ENCODE results near the gene CTDSPL.

CTDSPL gene

DNA sequence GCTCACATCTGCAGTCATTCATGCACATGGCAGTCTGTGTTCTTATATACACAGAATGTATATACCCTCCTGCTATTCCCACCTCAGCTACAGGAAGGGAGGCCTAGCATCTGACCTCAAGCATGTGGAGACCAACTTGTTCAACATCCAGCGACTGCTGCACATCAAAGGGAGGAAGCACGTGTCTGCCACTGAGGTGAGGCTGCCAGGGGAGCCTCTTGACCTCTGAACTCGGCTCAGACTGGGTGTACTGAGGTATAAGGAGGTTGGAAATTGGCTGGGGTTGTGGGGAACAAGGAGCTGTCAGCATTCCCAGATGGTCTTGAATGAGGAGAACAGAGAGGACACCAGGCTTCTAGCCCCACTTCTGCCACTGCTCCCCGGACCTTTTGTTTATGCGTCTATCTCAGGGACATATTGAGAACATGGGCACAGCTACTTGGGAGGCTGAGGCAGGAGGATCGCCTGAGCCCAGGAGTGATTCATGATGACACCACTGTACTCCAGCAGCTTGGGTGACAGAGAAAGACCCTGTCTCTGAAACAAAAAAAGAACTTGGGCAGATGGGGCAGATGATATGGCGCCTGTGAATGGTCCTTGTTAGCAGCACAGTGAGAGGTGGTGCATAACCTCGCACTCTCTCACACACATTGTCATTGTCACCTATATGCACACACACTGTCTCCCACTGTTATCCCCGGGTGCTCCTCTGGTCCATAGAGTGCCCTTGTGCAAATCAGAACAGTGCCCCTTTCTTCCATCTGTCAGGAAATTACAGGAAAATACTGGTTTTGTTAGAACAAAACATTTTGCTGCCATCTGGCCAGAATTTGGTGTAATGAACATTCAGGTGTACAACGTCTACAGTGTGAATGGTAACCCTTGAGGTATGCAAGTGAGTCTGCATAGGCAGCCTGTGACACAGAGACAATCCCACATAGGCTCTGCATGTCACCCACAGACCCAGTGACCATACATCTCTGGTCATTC, 134.3 kb downstream of the CTDSPL start:
- no peaks in the 10 kb centered on the region for H3K27me3 ChIP-seq (ENCODE audit: control insufficient read depth in 1 of 2, insufficient read depth in 2 of 2, low read length in 2 of 2)
- no peaks in the 10 kb centered on the region for H3K9me3 ChIP-seq (ENCODE audit: control insufficient read depth in 2 of 2, low read length in 2 of 2)
- peaks cover 0 to 6% of the 10 kb centered on the region in 2 donors for H3K36me3 ChIP-seq (ENCODE audit: control insufficient read depth in 2 of 2, insufficient read depth in 2 of 2, low read length in 2 of 2)
- no peak overlapping the region for H3K27ac ChIP-seq (ENCODE audit: low read length)
- peaks cover 23% of the 10 kb centered on the region for H3K4me1 ChIP-seq (ENCODE audit: control insufficient read depth, insufficient read depth, low read length)
- no peak overlapping the region for H3K9ac ChIP-seq (ENCODE audit: low read length in 2 of 2)
- H3K4me3 ChIP-seq (ENCODE audit: low read length in 2 of 2) = no peak overlapping the region

DNA sequence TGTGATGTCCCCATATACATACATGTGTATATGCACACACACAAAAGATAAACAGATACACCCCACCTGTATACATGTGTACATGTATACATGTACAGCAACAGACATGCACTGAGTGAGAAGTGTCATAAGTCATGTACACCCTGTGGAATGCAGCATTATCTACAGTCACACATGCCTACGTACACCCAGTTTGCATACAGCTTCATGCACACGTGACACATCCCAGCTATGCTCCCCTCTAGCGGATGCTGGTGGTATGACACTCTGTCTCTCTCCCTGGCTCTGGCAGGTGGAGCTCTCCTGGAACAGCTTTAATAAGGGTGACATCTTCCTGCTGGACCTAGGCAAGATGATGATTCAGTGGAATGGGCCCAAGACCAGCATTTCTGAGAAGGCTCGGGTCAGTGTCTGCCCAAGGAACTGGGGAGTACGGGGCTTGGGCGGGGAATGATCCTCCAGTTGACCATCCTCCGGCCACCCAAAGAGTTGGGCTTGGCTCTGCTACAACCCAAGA, 135.2 kb downstream of the CTDSPL start:
- Histone ChIP-seq H3K27me3 (ENCODE audit: control insufficient read depth in 1 of 2, insufficient read depth in 2 of 2, low read length in 2 of 2) (no peaks in the 10 kb centered on the region), H3K9ac (ENCODE audit: low read length in 2 of 2) (no peak overlapping the region), H3K4me1 (ENCODE audit: control insufficient read depth, insufficient read depth, low read length) (peaks cover 23% of the 10 kb centered on the region), H3K27ac (ENCODE audit: low read length) (no peak overlapping the region), H3K9me3 (ENCODE audit: control insufficient read depth in 2 of 2, low read length in 2 of 2) (no peaks in the 10 kb centered on the region), H3K36me3 (ENCODE audit: control insufficient read depth in 2 of 2, insufficient read depth in 2 of 2, low read length in 2 of 2) (peaks cover 0 to 6% of the 10 kb centered on the region in 2 donors), H3K4me3 (ENCODE audit: low read length in 2 of 2) (no peak overlapping the region)

DNA sequence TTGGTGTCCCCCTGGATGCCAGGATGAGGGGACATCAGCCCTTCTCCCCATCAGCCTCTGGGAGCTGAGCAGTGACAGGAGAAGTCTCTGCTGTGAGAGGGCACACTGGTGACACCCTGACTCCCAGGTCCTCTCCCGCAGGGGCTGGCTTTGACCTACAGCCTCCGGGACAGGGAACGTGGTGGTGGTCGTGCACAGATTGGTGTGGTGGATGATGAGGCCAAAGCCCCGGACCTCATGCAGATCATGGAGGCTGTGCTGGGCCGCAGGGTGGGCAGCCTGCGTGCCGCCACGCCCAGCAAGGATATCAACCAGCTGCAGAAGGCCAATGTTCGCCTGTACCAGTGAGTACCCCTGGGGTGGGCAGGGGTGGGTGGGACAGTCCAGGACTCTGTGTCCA, 135.7 kb downstream of the CTDSPL start:
- Histone ChIP-seq H3K9me3 (ENCODE audit: control insufficient read depth in 2 of 2, low read length in 2 of 2) (no peaks in the 10 kb centered on the region), H3K4me1 (ENCODE audit: control insufficient read depth, insufficient read depth, low read length) (peaks cover 23% of the 10 kb centered on the region), H3K4me3 (ENCODE audit: low read length in 2 of 2) (no peak overlapping the region), H3K27ac (ENCODE audit: low read length) (no peak overlapping the region), H3K27me3 (ENCODE audit: control insufficient read depth in 1 of 2, insufficient read depth in 2 of 2, low read length in 2 of 2) (no peaks in the 10 kb centered on the region), H3K36me3 (ENCODE audit: control insufficient read depth in 2 of 2, insufficient read depth in 2 of 2, low read length in 2 of 2) (peaks cover 0 to 6% of the 10 kb centered on the region in 2 donors), H3K9ac (ENCODE audit: low read length in 2 of 2) (no peak overlapping the region)

DNA sequence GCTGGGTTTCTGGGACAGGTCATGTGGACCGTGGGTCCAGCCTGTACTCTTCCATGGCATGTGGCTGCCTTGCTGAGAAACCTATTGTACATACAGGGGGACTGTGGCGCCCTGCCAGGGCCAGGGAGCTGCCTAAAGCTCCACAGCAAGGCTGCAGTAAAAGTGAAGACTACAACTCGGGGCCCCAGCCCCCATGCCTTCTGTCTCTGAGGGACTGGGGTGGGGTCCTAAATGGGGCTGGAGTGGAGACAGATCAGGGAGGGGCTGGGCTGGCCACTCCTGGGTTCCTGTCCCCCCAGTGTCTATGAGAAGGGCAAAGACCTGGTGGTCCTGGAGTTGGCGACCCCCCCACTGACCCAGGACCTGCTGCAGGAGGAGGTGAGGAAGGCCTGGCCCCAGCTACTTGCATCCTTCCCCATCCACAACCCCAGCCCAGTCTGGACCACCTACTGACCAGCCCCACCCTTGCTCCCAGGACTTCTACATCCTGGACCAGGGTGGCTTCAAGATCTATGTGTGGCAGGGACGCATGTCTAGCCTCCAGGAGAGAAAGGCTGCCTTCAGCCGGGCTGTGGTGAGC, 136.2 kb downstream of the CTDSPL start:
- H3K36me3 ChIP-seq (ENCODE audit: control insufficient read depth in 2 of 2, insufficient read depth in 2 of 2, low read length in 2 of 2) = peaks cover 0 to 6% of the 10 kb centered on the region in 2 donors
- H3K9me3 ChIP-seq (ENCODE audit: control insufficient read depth in 2 of 2, low read length in 2 of 2) = no peaks in the 10 kb centered on the region
- H3K27me3 ChIP-seq (ENCODE audit: control insufficient read depth in 1 of 2, insufficient read depth in 2 of 2, low read length in 2 of 2) = no peaks in the 10 kb centered on the region
- peak overlapping the region; percentile 76 for H3K27ac ChIP-seq (ENCODE audit: low read length)
- peak overlapping the region; percentile 81 to 85 for H3K9ac ChIP-seq (ENCODE audit: low read length in 2 of 2)
- peak overlapping the region in 1 of 2 donors; percentile 80 for H3K4me3 ChIP-seq (ENCODE audit: low read length in 2 of 2)
- H3K4me1 ChIP-seq (ENCODE audit: control insufficient read depth, insufficient read depth, low read length) = peaks cover 23% of the 10 kb centered on the region

DNA sequence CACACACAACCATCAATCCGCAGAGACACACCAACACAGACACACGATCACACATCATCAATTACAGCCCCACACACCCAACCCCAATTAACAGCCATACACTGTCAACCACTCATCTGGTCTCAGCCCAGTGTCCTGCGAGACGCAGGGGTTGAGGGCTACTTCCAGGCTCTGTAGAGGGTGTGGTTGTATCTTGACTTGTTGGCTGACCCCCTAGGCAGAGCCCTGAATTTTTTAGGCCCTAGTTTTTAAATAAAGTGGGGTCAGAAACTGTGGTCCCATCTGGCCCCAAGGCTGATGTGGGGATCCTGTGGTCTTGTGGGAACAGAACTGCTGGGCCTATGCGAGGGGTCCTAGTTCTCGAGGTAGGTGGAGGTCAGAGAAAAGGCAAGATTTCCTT, 138.2 kb downstream of the CTDSPL start:
- H3K36me3 ChIP-seq (ENCODE audit: control insufficient read depth in 2 of 2, insufficient read depth in 2 of 2, low read length in 2 of 2) = peaks cover 0 to 6% of the 10 kb centered on the region in 2 donors
- H3K27me3 ChIP-seq (ENCODE audit: control insufficient read depth in 1 of 2, insufficient read depth in 2 of 2, low read length in 2 of 2) = no peaks in the 10 kb centered on the region
- H3K4me3 ChIP-seq (ENCODE audit: low read length in 2 of 2) = no peak overlapping the region
- peaks cover 21% of the 10 kb centered on the region for H3K4me1 ChIP-seq (ENCODE audit: control insufficient read depth, insufficient read depth, low read length)
- H3K9me3 ChIP-seq (ENCODE audit: control insufficient read depth in 2 of 2, low read length in 2 of 2) = no peaks in the 10 kb centered on the region
- H3K27ac ChIP-seq (ENCODE audit: low read length) = no peak overlapping the region
- H3K9ac ChIP-seq (ENCODE audit: low read length in 2 of 2) = no peak overlapping the region

DNA sequence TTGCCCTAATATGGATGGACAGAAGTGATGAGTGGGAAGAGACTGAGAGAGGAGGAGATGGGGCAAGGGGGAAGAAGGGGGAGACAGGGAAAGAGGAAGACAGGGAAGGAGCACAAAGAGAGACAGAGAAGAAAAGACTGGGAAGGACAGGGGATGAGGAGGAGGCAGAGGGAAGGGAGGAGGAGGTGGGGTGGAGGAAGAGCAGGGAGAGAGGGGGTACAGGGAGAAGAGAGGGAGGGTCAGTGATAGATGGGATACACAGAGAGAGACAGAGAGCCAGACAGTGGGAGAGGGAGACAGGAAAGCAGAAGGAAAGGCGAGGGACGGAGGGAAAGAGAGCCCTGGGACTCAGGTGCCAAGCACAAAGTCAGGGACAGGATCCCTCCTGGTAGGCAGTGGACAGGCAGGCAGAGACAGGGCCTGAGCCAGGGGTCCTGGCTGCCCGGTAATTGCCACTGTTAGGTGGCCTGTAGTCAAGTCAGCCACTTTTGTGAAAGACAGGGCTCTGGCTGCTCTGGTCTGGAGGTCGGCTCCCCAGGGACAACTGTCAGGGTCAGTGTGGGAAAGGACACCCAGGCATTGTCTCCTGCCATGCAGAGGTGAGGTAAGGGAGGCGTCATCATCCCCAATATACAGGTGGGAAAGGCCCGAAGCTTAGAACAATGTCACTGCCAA, 138.7 kb downstream of the CTDSPL start:
- H3K27me3 ChIP-seq (ENCODE audit: control insufficient read depth in 1 of 2, insufficient read depth in 2 of 2, low read length in 2 of 2) = no peaks in the 10 kb centered on the region
- H3K4me1 ChIP-seq (ENCODE audit: control insufficient read depth, insufficient read depth, low read length) = peaks cover 21% of the 10 kb centered on the region
- no peak overlapping the region for H3K4me3 ChIP-seq (ENCODE audit: low read length in 2 of 2)
- peaks cover 0 to 6% of the 10 kb centered on the region in 2 donors for H3K36me3 ChIP-seq (ENCODE audit: control insufficient read depth in 2 of 2, insufficient read depth in 2 of 2, low read length in 2 of 2)
- H3K9ac ChIP-seq (ENCODE audit: low read length in 2 of 2) = no peak overlapping the region
- H3K9me3 ChIP-seq (ENCODE audit: control insufficient read depth in 2 of 2, low read length in 2 of 2) = no peaks in the 10 kb centered on the region
- H3K27ac ChIP-seq (ENCODE audit: low read length) = no peak overlapping the region

DNA sequence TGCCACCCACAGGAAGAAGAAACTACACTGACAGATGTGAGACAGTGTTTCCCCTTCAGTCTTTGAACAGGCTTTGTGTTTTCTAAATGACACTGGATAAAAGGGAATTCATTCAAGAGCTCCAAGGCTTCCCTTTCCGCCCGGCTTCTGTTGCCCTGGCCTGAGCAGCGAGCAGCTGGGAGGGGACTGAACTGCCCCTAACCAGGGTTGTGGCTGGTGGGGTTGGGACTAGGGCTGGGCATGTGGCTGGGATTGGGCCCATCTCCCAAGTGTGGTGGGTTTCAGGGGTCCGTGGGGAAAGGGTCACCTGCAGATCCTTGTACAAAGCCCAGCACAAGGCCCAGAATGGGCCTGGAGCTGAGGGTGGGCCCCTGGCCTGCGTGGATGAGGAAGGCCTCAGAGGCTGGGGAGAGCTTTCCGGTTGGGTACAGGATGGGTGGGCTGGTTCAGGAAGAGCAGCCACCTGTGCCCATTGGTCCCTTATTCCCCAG, 139.3 kb downstream of the CTDSPL start:
- Histone ChIP-seq H3K36me3 (ENCODE audit: control insufficient read depth in 2 of 2, insufficient read depth in 2 of 2, low read length in 2 of 2) (peaks cover 0 to 6% of the 10 kb centered on the region in 2 donors), H3K27ac (ENCODE audit: low read length) (no peak overlapping the region), H3K9me3 (ENCODE audit: control insufficient read depth in 2 of 2, low read length in 2 of 2) (no peaks in the 10 kb centered on the region), H3K27me3 (ENCODE audit: control insufficient read depth in 1 of 2, insufficient read depth in 2 of 2, low read length in 2 of 2) (no peaks in the 10 kb centered on the region), H3K4me1 (ENCODE audit: control insufficient read depth, insufficient read depth, low read length) (peaks cover 21% of the 10 kb centered on the region), H3K4me3 (ENCODE audit: low read length in 2 of 2) (no peak overlapping the region), H3K9ac (ENCODE audit: low read length in 2 of 2) (no peak overlapping the region)

DNA sequence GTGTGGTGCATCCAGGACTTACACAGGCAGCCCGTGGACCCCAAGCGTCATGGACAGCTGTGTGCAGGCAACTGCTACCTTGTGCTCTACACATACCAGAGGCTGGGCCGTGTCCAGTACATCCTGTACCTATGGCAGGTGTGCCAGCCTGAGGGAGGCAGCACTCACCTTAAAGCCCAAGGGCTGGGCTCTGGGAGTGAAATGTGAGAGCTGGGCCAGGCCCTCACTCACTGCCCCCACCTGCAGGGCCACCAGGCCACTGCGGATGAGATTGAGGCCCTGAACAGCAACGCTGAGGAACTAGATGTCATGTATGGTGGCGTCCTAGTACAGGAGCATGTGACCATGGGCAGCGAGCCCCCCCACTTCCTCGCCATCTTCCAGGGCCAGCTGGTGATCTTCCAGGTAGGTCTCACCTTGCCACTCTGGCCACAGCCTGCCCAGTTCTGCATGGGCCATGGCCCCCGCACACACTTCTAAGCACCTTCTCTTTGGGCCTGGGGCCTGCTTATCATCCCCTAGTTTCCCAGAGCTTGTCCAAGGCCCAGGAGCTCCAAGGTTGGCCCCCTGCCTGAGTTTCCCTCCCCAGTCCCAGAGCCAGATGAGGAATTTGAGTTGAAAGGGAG, 139.9 kb downstream of the CTDSPL start:
- no peaks in the 10 kb centered on the region for H3K9me3 ChIP-seq (ENCODE audit: control insufficient read depth in 2 of 2, low read length in 2 of 2)
- peaks cover 21% of the 10 kb centered on the region for H3K4me1 ChIP-seq (ENCODE audit: control insufficient read depth, insufficient read depth, low read length)
- H3K9ac ChIP-seq (ENCODE audit: low read length in 2 of 2) = no peak overlapping the region
- peaks cover 0 to 8% of the 10 kb centered on the region in 2 donors for H3K36me3 ChIP-seq (ENCODE audit: control insufficient read depth in 2 of 2, insufficient read depth in 2 of 2, low read length in 2 of 2)
- no peak overlapping the region for H3K4me3 ChIP-seq (ENCODE audit: low read length in 2 of 2)
- H3K27me3 ChIP-seq (ENCODE audit: control insufficient read depth in 1 of 2, insufficient read depth in 2 of 2, low read length in 2 of 2) = no peaks in the 10 kb centered on the region
- no peak overlapping the region for H3K27ac ChIP-seq (ENCODE audit: low read length)

DNA sequence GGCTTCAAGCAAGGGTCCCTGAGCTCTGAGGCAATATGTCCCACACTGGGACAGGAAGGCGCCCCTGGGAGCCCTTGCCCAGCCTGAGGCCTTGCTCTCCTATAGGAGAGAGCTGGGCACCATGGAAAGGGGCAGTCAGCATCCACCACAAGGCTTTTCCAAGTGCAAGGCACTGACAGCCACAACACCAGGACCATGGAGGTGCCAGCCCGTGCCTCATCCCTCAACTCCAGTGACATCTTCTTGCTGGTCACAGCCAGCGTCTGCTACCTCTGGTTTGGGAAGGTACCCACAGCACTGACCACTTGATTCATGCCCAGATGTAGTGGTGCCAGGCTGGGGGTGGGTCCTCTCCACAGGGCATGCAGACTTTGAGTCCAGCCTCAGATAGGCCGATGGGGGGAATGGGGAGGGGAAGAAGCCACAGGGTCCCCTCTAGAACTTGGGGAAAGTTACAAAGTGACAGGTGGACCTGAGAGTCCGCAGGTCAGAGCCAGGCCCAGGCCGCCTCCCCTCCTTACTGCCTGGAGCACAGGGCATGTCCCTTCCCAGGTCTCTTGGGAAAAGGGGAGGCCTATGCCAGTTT, 140.7 kb downstream of the CTDSPL start:
- no peak overlapping the region for H3K27ac ChIP-seq (ENCODE audit: low read length)
- no peaks in the 10 kb centered on the region for H3K9me3 ChIP-seq (ENCODE audit: control insufficient read depth in 2 of 2, low read length in 2 of 2)
- H3K27me3 ChIP-seq (ENCODE audit: control insufficient read depth in 1 of 2, insufficient read depth in 2 of 2, low read length in 2 of 2) = no peaks in the 10 kb centered on the region
- no peak overlapping the region for H3K4me3 ChIP-seq (ENCODE audit: low read length in 2 of 2)
- peak overlapping the region in 1 of 2 donors; percentile 21 for H3K9ac ChIP-seq (ENCODE audit: low read length in 2 of 2)
- peaks cover 21% of the 10 kb centered on the region for H3K4me1 ChIP-seq (ENCODE audit: control insufficient read depth, insufficient read depth, low read length)
- H3K36me3 ChIP-seq (ENCODE audit: control insufficient read depth in 2 of 2, insufficient read depth in 2 of 2, low read length in 2 of 2) = peaks cover 0 to 10% of the 10 kb centered on the region in 2 donors

DNA sequence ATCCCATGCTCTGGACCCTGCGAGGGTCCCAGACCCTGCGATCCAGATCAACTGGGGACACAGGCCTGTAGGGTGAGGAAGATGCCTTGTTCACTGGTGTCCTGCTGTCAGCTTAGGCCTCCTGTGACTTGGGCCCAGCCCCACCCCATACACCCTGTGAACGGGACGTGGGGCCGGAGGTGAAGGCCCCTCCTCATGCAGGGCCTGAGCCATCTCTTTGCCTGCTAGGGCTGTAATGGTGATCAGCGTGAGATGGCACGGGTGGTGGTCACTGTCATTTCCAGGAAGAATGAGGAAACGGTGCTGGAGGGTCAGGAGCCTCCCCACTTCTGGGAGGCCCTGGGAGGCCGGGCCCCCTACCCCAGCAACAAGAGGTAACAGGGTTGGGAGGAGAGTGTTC, 141.3 kb downstream of the CTDSPL start:
- H3K27me3 ChIP-seq (ENCODE audit: control insufficient read depth in 1 of 2, insufficient read depth in 2 of 2, low read length in 2 of 2) = no peaks in the 10 kb centered on the region
- H3K9me3 ChIP-seq (ENCODE audit: control insufficient read depth in 2 of 2, low read length in 2 of 2) = no peaks in the 10 kb centered on the region
- peaks cover 3 to 16% of the 10 kb centered on the region in 2 donors for H3K36me3 ChIP-seq (ENCODE audit: control insufficient read depth in 2 of 2, insufficient read depth in 2 of 2, low read length in 2 of 2)
- no peak overlapping the region for H3K27ac ChIP-seq (ENCODE audit: low read length)
- no peak overlapping the region for H3K4me3 ChIP-seq (ENCODE audit: low read length in 2 of 2)
- peaks cover 21% of the 10 kb centered on the region for H3K4me1 ChIP-seq (ENCODE audit: control insufficient read depth, insufficient read depth, low read length)
- H3K9ac ChIP-seq (ENCODE audit: low read length in 2 of 2) = peak overlapping the region; percentile 47
